H7 (cell line): Measurements from ENCODE around the gene NDUFS6. TPM values are rescaled to one million over a fixed set of nuclear protein-coding genes. Genes with fewer than 3 reads are reported as not detected.
A peak's percentile ranks its signal among the peaks of the same experiment; 100 is the strongest.
"Not testable (repeated sequence)": the region's sequence is repeated elsewhere in the genome, so short reads cannot be mapped to it uniquely, and the experiment has no call there.

Experiments
- DNase-seq: peaks from one replicate; pipeline ENCODE4 v3.0.0; 2012
- H3K27me3 ChIP-seq: 2 replicates; pipeline ENCODE4 v1.6.0; 2011; ENCODE audit warnings: mild to moderate bottlenecking, low read length; ENCODE audit not compliant: control insufficient read depth, insufficient read depth
- H3K36me3 ChIP-seq: replicated peaks from 2 replicates; pipeline ENCODE4 v1.5.1; 2011; ENCODE audit warnings: low read length; ENCODE audit not compliant: control insufficient read depth, insufficient read depth
- H3K4me3 ChIP-seq: 2 replicates; pipeline ENCODE4 v1.5.1; 2011; ENCODE audit warnings: low read depth, mild to moderate bottlenecking, control low read depth, low read length, moderate library complexity; ENCODE audit not compliant: insufficient read depth
- total RNA-seq: library from RNA; depleted of rRNA; stranded (reverse); fragments of >200 nt; shearing (Covaris generic); gene quantifications from 2 replicates; pipeline ENCODE4 v1.2.3, GENCODE V29; 2014

NDUFS6 gene
- total RNA-seq, 1 experiment from 2014 or later, result 51.9 TPM

GRCh38 chr5:1794901-1795290 lies 6.3 kb upstream of the NDUFS6 start:
- H3K4me3 ChIP-seq, result no peak overlapping the region
- no peak for DNase-seq
- no peaks in the 10 kb centered on the region for H3K27me3 ChIP-seq
- H3K36me3 ChIP-seq, result peaks cover 11% of the 10 kb centered on the region

GRCh38 chr5:1795506-1795905 lies 5.7 kb upstream of the NDUFS6 start:
- DNase-seq, result no peak
- H3K27me3 ChIP-seq, result no peaks in the 10 kb centered on the region
- peaks cover 11% of the 10 kb centered on the region for H3K36me3 ChIP-seq
- no peak overlapping the region for H3K4me3 ChIP-seq

- DNase-seq, result no peak
- H3K4me3 ChIP-seq, result no peak overlapping the region
- no peaks in the 10 kb centered on the region for H3K27me3 ChIP-seq
- H3K36me3 ChIP-seq, result peaks cover 11% of the 10 kb centered on the region
Observed at GRCh38 chr5:1795931-1796330, 5.3 kb upstream of the NDUFS6 start.

DNA sequence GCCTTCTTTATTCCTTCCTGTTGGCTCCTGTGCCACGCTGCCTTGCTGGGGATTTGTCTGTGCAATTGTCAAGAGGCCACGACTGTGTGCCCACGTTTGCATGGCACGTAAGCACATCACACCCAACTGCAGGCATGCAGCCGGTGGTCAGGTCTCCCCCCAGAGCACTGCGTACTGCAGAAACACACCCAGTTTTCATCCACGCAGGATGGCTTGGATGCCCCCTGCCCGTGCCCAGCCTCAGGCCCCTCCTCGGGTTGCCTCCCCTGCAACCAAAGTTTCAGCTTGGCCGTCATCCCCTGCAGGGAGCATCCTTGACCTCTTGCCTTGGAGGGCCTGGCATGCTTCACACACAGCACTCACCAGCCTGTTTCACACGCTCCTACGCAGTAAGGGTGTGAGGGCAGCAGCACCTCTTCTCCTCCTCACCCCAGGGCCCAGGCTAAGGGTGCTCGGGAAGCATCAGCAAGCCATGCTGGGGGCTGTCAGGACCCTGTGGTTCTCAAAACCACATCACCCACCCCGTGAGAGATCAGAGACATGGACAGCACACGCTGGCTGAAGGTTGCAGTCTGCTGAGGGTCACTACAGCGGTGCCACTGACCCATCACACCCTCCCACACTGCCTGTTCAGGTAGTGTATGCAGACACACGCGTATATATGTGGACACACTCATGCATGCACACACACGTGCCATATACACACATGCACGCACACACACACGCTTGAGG lies 4.7 kb upstream of the NDUFS6 start:
- H3K4me3 ChIP-seq, result no peak overlapping the region
- DNase-seq, result no peak
- H3K27me3 ChIP-seq, result no peaks in the 10 kb centered on the region
- peaks cover 11% of the 10 kb centered on the region for H3K36me3 ChIP-seq

GRCh38 chr5:1797103-1797800 lies 4.0 kb upstream of the NDUFS6 start:
- Histone ChIP-seq H3K4me3 (no peak overlapping the region), H3K36me3 (peaks cover 11% of the 10 kb centered on the region), H3K27me3 (no peaks in the 10 kb centered on the region)
- no peak for DNase-seq

DNA sequence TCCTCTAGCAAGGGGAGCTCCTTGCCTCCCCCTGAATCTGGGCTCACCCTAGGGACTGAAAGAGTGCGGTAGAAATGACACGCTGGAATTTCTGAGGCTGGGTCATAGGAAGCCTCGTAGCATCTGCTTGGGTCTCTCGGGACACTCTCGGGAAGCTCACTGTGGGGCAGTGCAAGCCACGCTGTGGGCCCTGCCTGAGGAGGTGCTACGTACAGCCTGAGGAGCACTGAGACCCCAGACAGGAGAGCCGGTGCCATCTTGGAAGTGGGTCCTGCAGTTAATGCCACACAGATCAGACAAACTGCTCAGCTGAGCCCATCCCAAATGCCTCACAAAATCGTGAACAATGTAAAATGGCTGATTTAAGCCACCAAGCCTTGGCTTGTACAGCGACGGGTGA lies 3.4 kb upstream of the NDUFS6 start:
- Histone ChIP-seq H3K27me3 (no peaks in the 10 kb centered on the region), H3K4me3 (no peak overlapping the region), H3K36me3 (peaks cover 11% of the 10 kb centered on the region)
- no peak for DNase-seq

- Histone ChIP-seq H3K36me3 (peaks cover 13% of the 10 kb centered on the region), H3K4me3 (peak overlapping the region; percentile 99)
- not testable (repeated sequence) for DNase-seq, H3K27me3 ChIP-seq
Observed at GRCh38 chr5:1798589-1798988, 2.6 kb upstream of the NDUFS6 start.

DNA sequence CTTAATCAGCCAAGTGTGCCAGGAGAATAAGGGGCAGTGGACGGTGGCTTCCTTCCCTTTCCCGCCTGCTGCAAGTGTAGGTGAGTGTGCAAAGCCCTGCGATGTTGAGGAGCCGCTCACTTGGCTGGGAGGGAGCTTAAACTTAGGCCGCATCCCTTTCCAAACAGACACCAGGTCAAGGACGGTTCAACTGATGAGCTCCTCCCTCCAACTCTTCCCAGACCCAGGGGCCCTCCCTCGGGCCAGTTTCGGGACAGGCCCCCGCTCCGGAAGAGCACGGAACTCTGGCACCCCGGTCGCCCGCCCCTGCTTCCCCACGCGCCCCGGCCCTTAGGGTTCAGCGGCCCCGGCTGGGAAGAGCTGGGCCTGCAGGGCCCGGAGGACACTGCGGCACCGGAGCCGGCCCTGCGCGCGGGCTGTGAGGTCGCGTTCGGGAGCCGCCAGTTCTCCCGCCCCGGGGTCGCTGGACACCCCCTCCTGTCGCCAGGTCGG lies 2.1 kb upstream of the NDUFS6 start:
- peak; percentile 84 for DNase-seq
- H3K4me3 ChIP-seq, result peak overlapping the region; percentile 99
- peaks cover 18% of the 10 kb centered on the region for H3K36me3 ChIP-seq
- no peaks in the 10 kb centered on the region for H3K27me3 ChIP-seq

DNA sequence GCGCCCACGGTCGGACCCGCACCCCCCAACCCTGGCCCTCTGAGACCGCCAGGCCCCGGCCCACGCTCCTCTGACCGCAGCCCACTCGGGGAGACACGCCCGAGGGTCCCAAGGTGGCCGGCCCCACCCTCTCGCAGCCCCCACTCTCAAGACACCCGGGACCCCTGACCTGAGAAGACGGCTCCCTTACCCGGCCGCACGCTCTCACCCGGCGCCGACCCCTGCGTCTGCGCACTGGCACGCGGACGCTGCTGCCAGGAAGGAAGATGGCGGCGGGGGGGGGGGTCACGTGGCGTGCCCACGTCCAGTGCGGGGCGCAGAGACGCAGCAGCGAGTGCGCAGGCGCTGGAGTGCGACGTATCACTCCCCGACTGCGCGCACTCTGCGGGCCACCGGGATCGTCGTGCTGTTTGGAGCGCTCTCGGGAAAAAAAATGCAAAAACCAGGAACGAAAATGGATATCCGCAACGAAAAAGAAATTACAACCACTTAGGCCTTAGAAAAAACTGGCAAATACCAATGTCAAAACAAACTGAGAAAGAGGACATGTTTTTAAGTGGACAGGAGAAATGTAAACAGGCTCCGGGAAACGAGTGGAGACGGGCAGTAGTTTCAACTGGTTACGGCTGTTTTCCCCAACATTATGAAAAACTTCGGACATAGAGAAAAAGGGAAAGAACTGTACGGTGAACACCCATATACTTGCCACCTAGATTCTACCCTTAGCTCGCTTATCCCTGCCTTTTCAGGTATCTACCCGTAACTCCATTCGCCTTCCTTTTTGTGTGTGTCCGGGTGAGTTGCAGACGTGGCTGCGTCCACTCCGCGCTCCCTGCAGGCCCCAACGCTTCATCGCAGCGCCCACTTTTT lies 1.4 kb upstream of the NDUFS6 start, which contains the start of gene MRPL36:
MRPL36 (minus strand) TSS at position 236 of the 870 bp plus-strand sequence. CDS start 902 bp downstream, outside the sequence.
- peak within 1 kb of the TSS; percentile 99 for H3K4me3 ChIP-seq
- peak; percentile 99 for DNase-seq
- no peaks in the 10 kb centered on the region for H3K27me3 ChIP-seq
- H3K36me3 ChIP-seq, result peaks cover 23% of the 10 kb centered on the region

- no peak for DNase-seq
- Histone ChIP-seq H3K27me3 (no peaks in the 10 kb centered on the region), H3K4me3 (peak overlapping the region; percentile 99), H3K36me3 (peaks cover 28% of the 10 kb centered on the region)
Observed at GRCh38 chr5:1800472-1801221, 560 bp upstream of the NDUFS6 start.

DNA sequence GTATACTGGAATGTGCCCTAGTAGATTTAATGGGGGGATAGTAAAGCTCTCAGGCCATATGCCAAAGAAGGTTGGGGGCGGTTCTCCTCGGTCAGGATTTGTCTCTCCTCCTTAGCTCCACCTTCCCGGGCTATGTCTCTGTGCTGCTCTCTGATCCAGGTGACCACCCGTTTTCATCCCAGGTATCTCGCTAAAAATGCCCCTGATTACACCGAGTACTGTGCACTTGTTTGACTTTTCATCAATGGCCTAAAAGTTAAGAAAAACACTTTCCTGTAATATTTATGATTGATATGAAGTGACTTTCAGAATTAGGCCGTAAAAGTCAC lies 724 bp downstream of the NDUFS6 start:
- peak overlapping the region; percentile 99 for H3K4me3 ChIP-seq
- DNase-seq, result peak; percentile 83
- H3K27me3 ChIP-seq, result no peaks in the 10 kb centered on the region
- peaks cover 34% of the 10 kb centered on the region for H3K36me3 ChIP-seq

DNA sequence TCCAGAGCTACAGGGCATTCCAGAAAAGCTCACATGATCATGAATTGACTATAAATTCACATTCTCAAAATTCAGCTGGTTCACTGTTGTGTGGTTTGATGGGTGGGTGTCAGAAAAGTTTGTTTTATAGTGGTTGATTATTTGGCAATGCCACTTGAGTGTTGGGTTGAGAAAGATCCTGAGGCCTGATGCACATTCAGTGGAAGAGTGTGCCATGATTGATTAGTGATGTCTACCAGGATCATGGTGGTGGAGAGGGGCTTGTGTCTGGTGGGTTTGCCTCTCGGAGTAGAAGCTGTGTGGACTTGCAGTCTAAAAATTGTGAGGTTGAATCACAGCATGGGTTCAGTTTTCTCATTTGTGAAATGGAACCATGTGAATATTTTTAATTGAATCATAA lies 2.0 kb downstream of the NDUFS6 start:
- H3K4me3 ChIP-seq, result no peak overlapping the region
- no peaks in the 10 kb centered on the region for H3K27me3 ChIP-seq
- no peak for DNase-seq
- H3K36me3 ChIP-seq, result peaks cover 29% of the 10 kb centered on the region

DNA sequence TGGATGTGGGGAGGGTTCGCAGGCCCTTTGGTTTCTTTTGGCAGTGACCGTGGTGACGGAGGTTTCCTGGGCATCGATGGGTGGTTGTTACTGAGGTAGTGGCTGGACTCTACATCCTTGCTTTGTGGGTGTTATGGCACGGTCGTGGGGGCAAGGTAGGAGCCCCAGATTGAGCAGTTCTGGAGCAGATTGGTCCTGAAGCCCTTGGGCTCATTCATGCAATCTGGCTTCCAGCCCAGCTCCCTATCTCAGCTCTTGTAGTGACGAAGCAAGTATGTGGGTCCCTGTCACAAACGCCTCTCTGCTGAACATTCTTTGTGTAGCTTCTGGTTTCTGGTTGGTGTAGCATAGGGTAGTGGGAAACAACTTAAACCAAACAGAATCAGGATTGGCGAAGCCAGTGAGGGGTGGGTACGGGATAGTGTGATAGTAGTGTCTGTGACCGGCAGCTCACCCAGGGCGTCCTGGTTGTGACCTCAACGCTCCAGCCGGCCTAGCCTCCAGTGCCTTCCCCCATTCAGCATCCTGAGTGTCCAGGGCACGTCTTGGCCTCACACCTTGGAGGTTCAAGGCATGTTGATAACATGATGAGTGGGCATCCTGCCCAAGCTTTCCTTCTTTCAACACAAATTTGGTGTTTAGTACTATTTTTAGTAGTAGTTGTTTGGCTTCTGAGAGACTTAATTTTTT lies 2.9 kb downstream of the NDUFS6 start:
- H3K36me3 ChIP-seq, result peaks cover 29% of the 10 kb centered on the region
- no peaks in the 10 kb centered on the region for H3K27me3 ChIP-seq
- no peak overlapping the region for H3K4me3 ChIP-seq
- DNase-seq, result no peak
